GM23338 (cell line): ENCODE measurements around the gene GPR25.

ENCODE experiments used
- CREB1 ChIP-seq: fragments of 250-450 bp; sonication (Bioruptor Pico); IDR thresholded peaks from 2 replicates; pipeline ENCODE4 v1.5.0; 2020; ENCODE audit warnings: low read depth, mild to moderate bottlenecking, moderate library complexity
- EZH2 ChIP-seq: fragments of 200-600 bp; sonication (generic); IDR thresholded peaks from one replicate; pipeline ENCODE4 v1.8.0; 2017; ENCODE audit warnings: antibody characterized with exemption, mild to moderate bottlenecking, low read depth; ENCODE audit not compliant: unreplicated experiment
- EZH2phosphoT487 ChIP-seq: fragments of 200-600 bp; sonication (generic); IDR thresholded peaks from one replicate; pipeline ENCODE4 v1.8.1; 2018; ENCODE audit warnings: antibody characterized with exemption; ENCODE audit not compliant: unreplicated experiment
- JUNB ChIP-seq: IDR thresholded peaks from one replicate; pipeline ENCODE4 v1.6.1; 2016; ENCODE audit warnings: antibody characterized with exemption; ENCODE audit not compliant: unreplicated experiment
- POLR2AphosphoS5 ChIP-seq: IDR thresholded peaks from 2 replicates; pipeline ENCODE4 v1.6.1; 2016; ENCODE audit warnings: antibody characterized with exemption, low read depth
- STAT1 ChIP-seq: IDR thresholded peaks from one replicate; pipeline ENCODE4 v1.6.1; 2016; ENCODE audit warnings: antibody characterized with exemption; ENCODE audit not compliant: unreplicated experiment
- TF ChIP-seq, protein P1 (sequence below), 2 experiments: fragments of 200-600 bp in 1 of 2; sonication (generic) in 1 of 2; conservative IDR thresholded peaks; 2 replicates each; pipeline versions ENCODE4 v1.5.1 to v1.6.1; 2016 to 2017; ENCODE audit warnings: antibody characterized with exemption in 2 of 2, low read depth in 2 of 2, mild to moderate bottlenecking in 2 of 2, moderate library complexity in 1 of 2
- TF ChIP-seq, protein P2 (sequence below): IDR thresholded peaks from one replicate; pipeline ENCODE4 v1.6.1; 2018; ENCODE audit warnings: antibody characterized with exemption; ENCODE audit not compliant: unreplicated experiment

- TF ChIP-seq EZH2 (no peak), CREB1 (CRISPR knock-in tag) (no peak), POLR2AphosphoS5 (no peak), STAT1 (no peak), JUNB (no peak), EZH2phosphoT487 (no peak)
- TF ChIP-seq, protein P1, sequence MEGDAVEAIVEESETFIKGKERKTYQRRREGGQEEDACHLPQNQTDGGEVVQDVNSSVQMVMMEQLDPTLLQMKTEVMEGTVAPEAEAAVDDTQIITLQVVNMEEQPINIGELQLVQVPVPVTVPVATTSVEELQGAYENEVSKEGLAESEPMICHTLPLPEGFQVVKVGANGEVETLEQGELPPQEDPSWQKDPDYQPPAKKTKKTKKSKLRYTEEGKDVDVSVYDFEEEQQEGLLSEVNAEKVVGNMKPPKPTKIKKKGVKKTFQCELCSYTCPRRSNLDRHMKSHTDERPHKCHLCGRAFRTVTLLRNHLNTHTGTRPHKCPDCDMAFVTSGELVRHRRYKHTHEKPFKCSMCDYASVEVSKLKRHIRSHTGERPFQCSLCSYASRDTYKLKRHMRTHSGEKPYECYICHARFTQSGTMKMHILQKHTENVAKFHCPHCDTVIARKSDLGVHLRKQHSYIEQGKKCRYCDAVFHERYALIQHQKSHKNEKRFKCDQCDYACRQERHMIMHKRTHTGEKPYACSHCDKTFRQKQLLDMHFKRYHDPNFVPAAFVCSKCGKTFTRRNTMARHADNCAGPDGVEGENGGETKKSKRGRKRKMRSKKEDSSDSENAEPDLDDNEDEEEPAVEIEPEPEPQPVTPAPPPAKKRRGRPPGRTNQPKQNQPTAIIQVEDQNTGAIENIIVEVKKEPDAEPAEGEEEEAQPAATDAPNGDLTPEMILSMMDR (conservative IDR thresholded peaks at IDR 0.05; ENCODE audit: low read depth in 2 of 2), result no peak
- TF ChIP-seq, protein P2, sequence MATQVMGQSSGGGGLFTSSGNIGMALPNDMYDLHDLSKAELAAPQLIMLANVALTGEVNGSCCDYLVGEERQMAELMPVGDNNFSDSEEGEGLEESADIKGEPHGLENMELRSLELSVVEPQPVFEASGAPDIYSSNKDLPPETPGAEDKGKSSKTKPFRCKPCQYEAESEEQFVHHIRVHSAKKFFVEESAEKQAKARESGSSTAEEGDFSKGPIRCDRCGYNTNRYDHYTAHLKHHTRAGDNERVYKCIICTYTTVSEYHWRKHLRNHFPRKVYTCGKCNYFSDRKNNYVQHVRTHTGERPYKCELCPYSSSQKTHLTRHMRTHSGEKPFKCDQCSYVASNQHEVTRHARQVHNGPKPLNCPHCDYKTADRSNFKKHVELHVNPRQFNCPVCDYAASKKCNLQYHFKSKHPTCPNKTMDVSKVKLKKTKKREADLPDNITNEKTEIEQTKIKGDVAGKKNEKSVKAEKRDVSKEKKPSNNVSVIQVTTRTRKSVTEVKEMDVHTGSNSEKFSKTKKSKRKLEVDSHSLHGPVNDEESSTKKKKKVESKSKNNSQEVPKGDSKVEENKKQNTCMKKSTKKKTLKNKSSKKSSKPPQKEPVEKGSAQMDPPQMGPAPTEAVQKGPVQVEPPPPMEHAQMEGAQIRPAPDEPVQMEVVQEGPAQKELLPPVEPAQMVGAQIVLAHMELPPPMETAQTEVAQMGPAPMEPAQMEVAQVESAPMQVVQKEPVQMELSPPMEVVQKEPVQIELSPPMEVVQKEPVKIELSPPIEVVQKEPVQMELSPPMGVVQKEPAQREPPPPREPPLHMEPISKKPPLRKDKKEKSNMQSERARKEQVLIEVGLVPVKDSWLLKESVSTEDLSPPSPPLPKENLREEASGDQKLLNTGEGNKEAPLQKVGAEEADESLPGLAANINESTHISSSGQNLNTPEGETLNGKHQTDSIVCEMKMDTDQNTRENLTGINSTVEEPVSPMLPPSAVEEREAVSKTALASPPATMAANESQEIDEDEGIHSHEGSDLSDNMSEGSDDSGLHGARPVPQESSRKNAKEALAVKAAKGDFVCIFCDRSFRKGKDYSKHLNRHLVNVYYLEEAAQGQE, result no peak
Observed at GRCh38 chr1:200899954-200900867, 27.4 kb downstream of the GPR25 start.
